B cell (primary cell): ENCODE results near the gene MAPK8.

ENCODE experiments used
- CTCF ChIP-seq: fragments of 200-600 bp; IDR thresholded peaks from one replicate; pipeline ENCODE4 v1.8.0; 2022; ENCODE audit warnings: antibody characterized with exemption, mild to moderate bottlenecking
- EZH2 ChIP-seq: IDR thresholded peaks from 2 replicates; pipeline ENCODE4 v1.6.1; 2012; ENCODE audit warnings: borderline replicate concordance, low read depth, mild to moderate bottlenecking, moderate library complexity, low read length; ENCODE audit not compliant: insufficient read depth, poor library complexity, severe bottlenecking

DNA sequence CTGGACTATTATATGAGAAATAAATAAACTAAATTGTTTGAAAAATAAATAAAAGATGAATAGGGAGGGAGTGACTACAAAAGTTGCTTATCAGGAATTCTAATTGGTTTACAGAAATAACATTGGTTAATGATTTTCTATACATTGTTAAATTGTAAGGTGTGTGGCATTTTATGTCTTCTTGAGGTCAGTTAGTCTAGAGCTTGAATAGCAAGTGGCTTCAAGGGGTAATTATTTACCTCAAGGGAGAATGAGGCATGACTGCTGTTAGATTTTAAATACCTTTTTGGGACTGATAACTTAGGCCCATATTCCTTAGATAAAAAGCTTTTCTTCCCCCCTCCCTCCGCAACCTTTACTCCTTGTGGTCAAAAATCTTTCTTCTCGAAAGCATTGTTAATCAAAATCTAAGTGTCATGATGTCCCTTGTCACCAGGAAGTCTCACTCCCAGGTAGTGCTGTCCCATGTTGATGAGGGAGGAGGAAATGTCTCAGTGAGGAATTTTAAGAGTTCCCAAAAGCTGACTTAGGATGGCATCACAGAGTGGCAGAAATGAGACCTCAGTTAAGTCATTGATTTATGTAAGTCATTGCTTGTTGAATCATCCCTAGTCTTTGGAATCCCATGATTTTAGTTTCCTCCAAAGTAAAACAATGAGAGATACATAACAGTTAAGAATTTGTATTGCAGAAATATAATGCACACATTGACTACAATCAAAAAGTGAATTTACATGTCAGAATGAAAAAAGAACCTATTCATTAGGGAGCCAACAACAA, 71.5 kb downstream of the MAPK8 start:
- TF ChIP-seq CTCF = no peak
- no peak for TF ChIP-seq EZH2
